CD4-positive, alpha-beta T cell (primary cell): Measurements from ENCODE around the gene CCR7. TPM values are rescaled to one million over a fixed set of nuclear protein-coding genes. Genes with fewer than 3 reads are reported as not detected.
"Not testable (repeated sequence)": the region's sequence is repeated elsewhere in the genome, so short reads cannot be mapped to it uniquely, and the experiment has no call there.

Source experiments
- ATAC-seq: fragments of 200-7000 bp; cut with Tn5 transposase; one replicate; pipeline ENCODE4 v1.10.0; 2022; ENCODE audit warnings: mild to moderate bottlenecking; ENCODE audit not compliant: poor library complexity
- CTCF ChIA-PET: fragments of 350-600 bp; sonication (Branson Sonifier 250); formaldehyde crosslinking; loops from one replicate; lab custom pipeline; 2021; ENCODE audit warnings: antibody characterized with exemption, inconsistent platforms; lab: Charles Lee
- POLR2A ChIA-PET: fragments of 350-600 bp; sonication (Branson Sonifier 250); formaldehyde crosslinking; loops from one replicate; lab custom pipeline; 2021; ENCODE audit warnings: antibody characterized with exemption, inconsistent platforms; lab: Charles Lee
- DNase-seq, 14 experiments: peaks; one replicate each; pipeline ENCODE4 v3.0.0-alpha.2; 2013 to 2020; ENCODE audit warnings: mixed read lengths in 2 of 14
- H3K27ac ChIP-seq, 2 donors: one replicate each; pipeline versions ENCODE4 v1.5.1 to v1.7.0; 2013; ENCODE audit warnings: low read length in 2 of 2, low read depth in 1 of 2, mild to moderate bottlenecking in 1 of 2
- H3K27me3 ChIP-seq, 2 experiments: 1 replicate in 1 of 2; 2 replicates in 1 of 2; pipeline versions ENCODE4 v1.6.1 to v1.7.0; 2013; ENCODE audit warnings: low read length in 2 of 2, control low read depth in 1 of 2, mild to moderate bottlenecking in 1 of 2, moderate library complexity in 1 of 2; ENCODE audit not compliant: insufficient read depth in 2 of 2, control insufficient read depth in 1 of 2
- H3K36me3 ChIP-seq: one replicate; pipeline ENCODE4 v1.6.1; 2013; ENCODE audit warnings: low read length, control low read depth; ENCODE audit not compliant: insufficient read depth
- H3K4me1 ChIP-seq: one replicate; pipeline ENCODE4 v1.6.1; 2013; ENCODE audit warnings: low read length, control low read depth; ENCODE audit not compliant: insufficient read depth
- H3K4me3 ChIP-seq: one replicate; pipeline ENCODE4 v1.5.1; 2013; ENCODE audit warnings: mild to moderate bottlenecking, low read length, moderate library complexity
- H3K9me3 ChIP-seq, 2 experiments: 1 replicate in 1 of 2; 2 replicates in 1 of 2; pipeline versions ENCODE4 v1.6.1 to v1.7.0; 2013; ENCODE audit warnings: low read length in 2 of 2, mild to moderate bottlenecking in 2 of 2, control low read depth in 1 of 2, moderate library complexity in 1 of 2; ENCODE audit not compliant: control insufficient read depth in 1 of 2, insufficient read depth in 1 of 2
- H3K27ac Mint-ChIP-seq: one replicate; pipeline ENCODE4 v1.8.0; 2020; ENCODE audit warnings: mixed read lengths
- H3K27me3 Mint-ChIP-seq: one replicate; pipeline ENCODE4 v1.8.0; 2021; ENCODE audit warnings: mixed read lengths
- H3K36me3 Mint-ChIP-seq: one replicate; pipeline ENCODE4 v1.8.0; 2021; ENCODE audit warnings: low read depth, mixed read lengths
- H3K4me1 Mint-ChIP-seq: one replicate; pipeline ENCODE4 v1.8.0; 2021; ENCODE audit warnings: low read depth, mixed read lengths
- H3K4me3 Mint-ChIP-seq: one replicate; pipeline ENCODE4 v1.8.0; 2020; ENCODE audit warnings: mild to moderate bottlenecking, mixed read lengths
- H3K9me3 Mint-ChIP-seq: one replicate; pipeline ENCODE4 v1.8.0; 2020; ENCODE audit warnings: mixed read lengths
- CTCF ChIP-seq: fragments of 200-600 bp; IDR thresholded peaks from one replicate; pipeline ENCODE4 v1.8.0; 2022; ENCODE audit warnings: antibody characterized with exemption, mild to moderate bottlenecking
- intact Hi-C, 2 experiments: fragments of 100-400 bp; cut with DNase I in 1 of 2; cut with micrococcal nuclease in 1 of 2; formaldehyde crosslinking; loops; one replicate each; pipeline versions ENCODE4 v1.15.1 to v1.9.0; 2023 to 2025; cut with DNase I, micrococcal nuclease
- total RNA-seq, 174 experiments: library from RNA in 2 of 174; stranded (reverse) in 2 of 174; gene quantifications; one replicate each; pipeline ENCODE4 v1.2.3 and lab custom pipeline; 2021 to 2026

Gene CCR7
- total RNA-seq, 2 experiments from 2014 or later: 170 to 180 TPM

- H3K27ac ChIP-seq: peak overlapping the region in 1 of 2 donors; percentile 4
- H3K27ac Mint-ChIP-seq: peak overlapping the region; percentile 97
- H3K36me3 Mint-ChIP-seq: peaks cover 32% of the 10 kb centered on the region
- peak overlapping the region; percentile 62 for H3K4me3 Mint-ChIP-seq
- H3K4me1 Mint-ChIP-seq: peaks cover 86% of the 10 kb centered on the region
- no peaks in the 10 kb centered on the region for H3K27me3 Mint-ChIP-seq
- H3K9me3 ChIP-seq: no peaks in the 10 kb centered on the region
- ChIA-PET POLR2A (interaction anchor here (0.5 to 11.8 kb wide), 7 partner anchors 9 to 26 kb away, joined by 3 to 168 read pairs (median 9); partner anchors contain the start of gene CCR7), CTCF (interaction anchor here (1.3 to 1.8 kb wide), 3 partner anchors 11 to 29 kb away, joined by 4 to 5 read pairs (median 4); no protein-coding TSS in a partner anchor)
- no peaks in the 10 kb centered on the region for H3K27me3 ChIP-seq
- DNase-seq (peak in 4 of 14 experiments; percentile 45 to 64 (median 57)), ATAC-seq (no peak)
- peaks cover 23% of the 10 kb centered on the region for H3K4me1 ChIP-seq
- H3K4me3 ChIP-seq: no peak overlapping the region
- TF ChIP-seq CTCF: no peak
- no peaks in the 10 kb centered on the region for H3K36me3 ChIP-seq
- peaks cover 21% of the 10 kb centered on the region for H3K9me3 Mint-ChIP-seq
- intact Hi-C loops: loop anchor here in 1 of 2 experiments (2.0 kb wide), 1 partner anchor 16 kb away; no protein-coding TSS in a partner anchor
Observed at GRCh38 chr17:40588552-40588951, 23.3 kb upstream of the CCR7 start.

- H3K27me3 ChIP-seq, H3K27me3 Mint-ChIP-seq, H3K9me3 ChIP-seq, H3K4me3 ChIP-seq, ATAC-seq, intact Hi-C loops, H3K36me3 ChIP-seq: not testable (repeated sequence)
- peak overlapping the region; percentile 97 for H3K27ac Mint-ChIP-seq
- H3K4me1 ChIP-seq: peaks cover 45% of the 10 kb centered on the region
- peaks cover 97% of the 10 kb centered on the region for H3K4me1 Mint-ChIP-seq
- POLR2A ChIA-PET: interaction anchor here (0.9 to 11.8 kb wide), 8 partner anchors 9 to 27 kb away, joined by 3 to 168 read pairs (median 4); partner anchors contain the start of gene CCR7
- DNase-seq: peak in 1 of 14 experiments; percentile 39
- peak overlapping the region; percentile 59 for H3K4me3 Mint-ChIP-seq
- H3K27ac ChIP-seq: peak overlapping the region in 1 of 2 donors; percentile 38
- CTCF ChIA-PET: interaction anchor here (1.2 kb wide), 1 partner anchor 29 kb away, joined by 3 read pairs; no protein-coding TSS in a partner anchor
- peaks cover 23% of the 10 kb centered on the region for H3K9me3 Mint-ChIP-seq
- H3K36me3 Mint-ChIP-seq: peaks cover 39% of the 10 kb centered on the region
Observed at GRCh38 chr17:40586264-40586663, 21.0 kb upstream of the CCR7 start.

- ChIA-PET POLR2A (interaction anchor here (0.8 to 11.8 kb wide), 7 partner anchors 12 to 28 kb away, joined by 3 to 168 read pairs (median 4); no protein-coding TSS in a partner anchor), CTCF (interaction anchor here (1.4 kb wide), 1 partner anchor 9 kb away, joined by 4 read pairs; no protein-coding TSS in a partner anchor)
- H3K27me3 ChIP-seq, H3K36me3 ChIP-seq, intact Hi-C loops, ATAC-seq, H3K27ac ChIP-seq, H3K4me3 ChIP-seq, DNase-seq, H3K27me3 Mint-ChIP-seq, H3K9me3 ChIP-seq: not testable (repeated sequence)
- H3K4me1 ChIP-seq: peaks cover 56% of the 10 kb centered on the region
- Mint-ChIP-seq H3K4me1 (peaks cover 97% of the 10 kb centered on the region), H3K4me3 (peak overlapping the region; percentile 23), H3K27ac (peak overlapping the region; percentile 97), H3K9me3 (peaks cover 21% of the 10 kb centered on the region), H3K36me3 (peaks cover 39% of the 10 kb centered on the region)
Observed at GRCh38 chr17:40584950-40585349, 19.7 kb upstream of the CCR7 start.

- no peaks in the 10 kb centered on the region for H3K9me3 ChIP-seq
- ChIA-PET CTCF (interaction anchor here (0.9 to 2.7 kb wide), 3 partner anchors 21 to 33 kb away, joined by 3 to 12 read pairs (median 6); no protein-coding TSS in a partner anchor), POLR2A (interaction anchor here (0.6 to 11.8 kb wide), 23 partner anchors 8 to 260 kb away, joined by 3 to 168 read pairs (median 6); partner anchors contain the start of genes CCR7 and SMARCE1)
- no peak for TF ChIP-seq CTCF
- Mint-ChIP-seq H3K9me3 (peaks cover 15% of the 10 kb centered on the region), H3K27me3 (no peaks in the 10 kb centered on the region), H3K4me1 (peaks cover 93% of the 10 kb centered on the region), H3K4me3 (peak overlapping the region; percentile 59), H3K27ac (peak overlapping the region; percentile 97), H3K36me3 (peaks cover 32% of the 10 kb centered on the region)
- H3K4me3 ChIP-seq: peak overlapping the region; percentile 21
- no peaks in the 10 kb centered on the region for H3K36me3 ChIP-seq
- intact Hi-C loops: loop anchor here (1.0 to 2.0 kb wide), 3 partner anchors 17 to 18 kb away; partner anchors contain the start of gene CCR7 (in 2 of the 2)
- ATAC-seq (peak; percentile 92), DNase-seq (peak; percentile 61 to 90 (median 82))
- peaks cover 50% of the 10 kb centered on the region for H3K4me1 ChIP-seq
- peak overlapping the region; percentile 70 to 82 for H3K27ac ChIP-seq
- no peaks in the 10 kb centered on the region for H3K27me3 ChIP-seq
Observed at GRCh38 chr17:40582328-40582901, 17.1 kb upstream of the CCR7 start.
